ENCODE data around the gene CCL11. TPM values are rescaled to one million over a fixed set of nuclear protein-coding genes. Genes with fewer than 3 reads are reported as not detected.

CCL11 gene
- total and polyA plus RNA-seq, 2 of the 8 experiments (the other 6 are each of a cell fraction or from before 2014, with no cell fraction given), result not detected

DNA sequence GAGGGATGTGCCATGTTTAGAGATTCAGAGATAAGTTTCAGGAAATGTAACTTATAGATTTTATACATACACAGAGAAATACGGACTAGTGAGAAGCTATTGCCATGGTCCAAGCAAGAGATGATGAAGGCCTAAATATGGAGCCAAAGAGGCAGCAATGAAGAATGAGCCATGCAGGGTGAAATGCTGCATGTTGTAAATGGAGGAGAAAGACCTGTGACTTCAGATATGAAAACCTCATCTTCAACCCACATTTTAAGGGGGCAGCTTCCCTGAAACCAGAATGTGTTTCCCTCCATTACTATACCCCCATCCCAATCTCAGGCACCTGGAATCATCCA is 27.6 kb upstream of the CCL11 start (continued):
- TF ChIP-seq, protein P1, sequence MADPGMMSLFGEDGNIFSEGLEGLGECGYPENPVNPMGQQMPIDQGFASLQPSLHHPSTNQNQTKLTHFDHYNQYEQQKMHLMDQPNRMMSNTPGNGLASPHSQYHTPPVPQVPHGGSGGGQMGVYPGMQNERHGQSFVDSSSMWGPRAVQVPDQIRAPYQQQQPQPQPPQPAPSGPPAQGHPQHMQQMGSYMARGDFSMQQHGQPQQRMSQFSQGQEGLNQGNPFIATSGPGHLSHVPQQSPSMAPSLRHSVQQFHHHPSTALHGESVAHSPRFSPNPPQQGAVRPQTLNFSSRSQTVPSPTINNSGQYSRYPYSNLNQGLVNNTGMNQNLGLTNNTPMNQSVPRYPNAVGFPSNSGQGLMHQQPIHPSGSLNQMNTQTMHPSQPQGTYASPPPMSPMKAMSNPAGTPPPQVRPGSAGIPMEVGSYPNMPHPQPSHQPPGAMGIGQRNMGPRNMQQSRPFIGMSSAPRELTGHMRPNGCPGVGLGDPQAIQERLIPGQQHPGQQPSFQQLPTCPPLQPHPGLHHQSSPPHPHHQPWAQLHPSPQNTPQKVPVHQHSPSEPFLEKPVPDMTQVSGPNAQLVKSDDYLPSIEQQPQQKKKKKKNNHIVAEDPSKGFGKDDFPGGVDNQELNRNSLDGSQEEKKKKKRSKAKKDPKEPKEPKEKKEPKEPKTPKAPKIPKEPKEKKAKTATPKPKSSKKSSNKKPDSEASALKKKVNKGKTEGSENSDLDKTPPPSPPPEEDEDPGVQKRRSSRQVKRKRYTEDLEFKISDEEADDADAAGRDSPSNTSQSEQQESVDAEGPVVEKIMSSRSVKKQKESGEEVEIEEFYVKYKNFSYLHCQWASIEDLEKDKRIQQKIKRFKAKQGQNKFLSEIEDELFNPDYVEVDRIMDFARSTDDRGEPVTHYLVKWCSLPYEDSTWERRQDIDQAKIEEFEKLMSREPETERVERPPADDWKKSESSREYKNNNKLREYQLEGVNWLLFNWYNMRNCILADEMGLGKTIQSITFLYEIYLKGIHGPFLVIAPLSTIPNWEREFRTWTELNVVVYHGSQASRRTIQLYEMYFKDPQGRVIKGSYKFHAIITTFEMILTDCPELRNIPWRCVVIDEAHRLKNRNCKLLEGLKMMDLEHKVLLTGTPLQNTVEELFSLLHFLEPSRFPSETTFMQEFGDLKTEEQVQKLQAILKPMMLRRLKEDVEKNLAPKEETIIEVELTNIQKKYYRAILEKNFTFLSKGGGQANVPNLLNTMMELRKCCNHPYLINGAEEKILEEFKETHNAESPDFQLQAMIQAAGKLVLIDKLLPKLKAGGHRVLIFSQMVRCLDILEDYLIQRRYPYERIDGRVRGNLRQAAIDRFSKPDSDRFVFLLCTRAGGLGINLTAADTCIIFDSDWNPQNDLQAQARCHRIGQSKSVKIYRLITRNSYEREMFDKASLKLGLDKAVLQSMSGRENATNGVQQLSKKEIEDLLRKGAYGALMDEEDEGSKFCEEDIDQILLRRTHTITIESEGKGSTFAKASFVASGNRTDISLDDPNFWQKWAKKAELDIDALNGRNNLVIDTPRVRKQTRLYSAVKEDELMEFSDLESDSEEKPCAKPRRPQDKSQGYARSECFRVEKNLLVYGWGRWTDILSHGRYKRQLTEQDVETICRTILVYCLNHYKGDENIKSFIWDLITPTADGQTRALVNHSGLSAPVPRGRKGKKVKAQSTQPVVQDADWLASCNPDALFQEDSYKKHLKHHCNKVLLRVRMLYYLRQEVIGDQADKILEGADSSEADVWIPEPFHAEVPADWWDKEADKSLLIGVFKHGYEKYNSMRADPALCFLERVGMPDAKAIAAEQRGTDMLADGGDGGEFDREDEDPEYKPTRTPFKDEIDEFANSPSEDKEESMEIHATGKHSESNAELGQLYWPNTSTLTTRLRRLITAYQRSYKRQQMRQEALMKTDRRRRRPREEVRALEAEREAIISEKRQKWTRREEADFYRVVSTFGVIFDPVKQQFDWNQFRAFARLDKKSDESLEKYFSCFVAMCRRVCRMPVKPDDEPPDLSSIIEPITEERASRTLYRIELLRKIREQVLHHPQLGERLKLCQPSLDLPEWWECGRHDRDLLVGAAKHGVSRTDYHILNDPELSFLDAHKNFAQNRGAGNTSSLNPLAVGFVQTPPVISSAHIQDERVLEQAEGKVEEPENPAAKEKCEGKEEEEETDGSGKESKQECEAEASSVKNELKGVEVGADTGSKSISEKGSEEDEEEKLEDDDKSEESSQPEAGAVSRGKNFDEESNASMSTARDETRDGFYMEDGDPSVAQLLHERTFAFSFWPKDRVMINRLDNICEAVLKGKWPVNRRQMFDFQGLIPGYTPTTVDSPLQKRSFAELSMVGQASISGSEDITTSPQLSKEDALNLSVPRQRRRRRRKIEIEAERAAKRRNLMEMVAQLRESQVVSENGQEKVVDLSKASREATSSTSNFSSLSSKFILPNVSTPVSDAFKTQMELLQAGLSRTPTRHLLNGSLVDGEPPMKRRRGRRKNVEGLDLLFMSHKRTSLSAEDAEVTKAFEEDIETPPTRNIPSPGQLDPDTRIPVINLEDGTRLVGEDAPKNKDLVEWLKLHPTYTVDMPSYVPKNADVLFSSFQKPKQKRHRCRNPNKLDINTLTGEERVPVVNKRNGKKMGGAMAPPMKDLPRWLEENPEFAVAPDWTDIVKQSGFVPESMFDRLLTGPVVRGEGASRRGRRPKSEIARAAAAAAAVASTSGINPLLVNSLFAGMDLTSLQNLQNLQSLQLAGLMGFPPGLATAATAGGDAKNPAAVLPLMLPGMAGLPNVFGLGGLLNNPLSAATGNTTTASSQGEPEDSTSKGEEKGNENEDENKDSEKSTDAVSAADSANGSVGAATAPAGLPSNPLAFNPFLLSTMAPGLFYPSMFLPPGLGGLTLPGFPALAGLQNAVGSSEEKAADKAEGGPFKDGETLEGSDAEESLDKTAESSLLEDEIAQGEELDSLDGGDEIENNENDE (IDR thresholded peaks at IDR 0.05; ENCODE audit: insufficient replicate concordance, low read length), result no peak
- no peak for TF ChIP-seq SP2 (IDR thresholded peaks at IDR 0.05; ENCODE audit: low read length)
- no peak for TF ChIP-seq POU5F1 (IDR thresholded peaks at IDR 0.05; ENCODE audit: low read depth, low read length)
- TF ChIP-seq HDAC2 (IDR thresholded peaks at IDR 0.05; ENCODE audit: borderline replicate concordance in 1 of 2, low read depth in 2 of 2, low read length in 2 of 2), result no peak
- TF ChIP-seq NANOG (IDR thresholded peaks at IDR 0.05; ENCODE audit: insufficient read depth, low read depth, low read length, poor library complexity, severe bottlenecking), result no peak
- no peak for TF ChIP-seq SP4 (IDR thresholded peaks at IDR 0.05; ENCODE audit: low read length)
- no peak for TF ChIP-seq PHF8 (conservative IDR thresholded peaks at IDR 0.05; ENCODE audit: low read depth, low read length)
- TF ChIP-seq HDAC6 (IDR thresholded peaks at IDR 0.05; ENCODE audit: low read depth, low read length), result no peak
- TF ChIP-seq CBX5 (IDR thresholded peaks at IDR 0.05; ENCODE audit: low read depth, low read length), result no peak
- no peak for TF ChIP-seq TCF12 (IDR thresholded peaks at IDR 0.05; ENCODE audit: low read depth, low read length)
- no peak for TF ChIP-seq MAX (IDR thresholded peaks at IDR 0.05)
- no peak for TF ChIP-seq RAD21 (IDR thresholded peaks at IDR 0.05 in 1 of 2, conservative IDR thresholded peaks at IDR 0.05 in 1 of 2; ENCODE audit: low read depth in 2 of 2, low read length in 2 of 2)
